Tibial artery (tissue), 4 donors: ENCODE measurements around the gene UBR3.

Source experiments
- DNase-seq, 2 donors: peaks; one replicate each; pipeline ENCODE4 v3.0.0-alpha.2; 2019
- H3K27ac ChIP-seq, 2 donors: fragments of 200-600 bp; sonication (generic) in 1 of 2; 1 replicate in 1 of 2; 2 replicates in 1 of 2; pipeline ENCODE4 v1.5.1; 2018 to 2019; ENCODE audit warnings: mild to moderate bottlenecking in 1 of 2
- H3K27me3 ChIP-seq, 2 donors: fragments of 200-600 bp; sonication (generic) in 1 of 2; one replicate each; pipeline versions ENCODE4 v1.5.1 to v1.6.0; 2016 to 2019
- H3K36me3 ChIP-seq, 3 donors: fragments of 200-600 bp; sonication (generic) in 2 of 3; one replicate each; pipeline ENCODE4 v1.5.1; 2016 to 2019; ENCODE audit warnings: mild to moderate bottlenecking in 2 of 3
- H3K4me1 ChIP-seq, 4 donors: fragments of 200-600 bp; sonication (generic) in 2 of 4; 1 replicate in 3 of 4; 2 replicates in 1 of 4; pipeline ENCODE4 v1.5.1; 2016 to 2019
- H3K4me3 ChIP-seq, 2 donors: fragments of 200-600 bp; sonication (generic) in 1 of 2; 1 replicate in 1 of 2; 2 replicates in 1 of 2; pipeline ENCODE4 v1.5.1; 2018 to 2019; ENCODE audit warnings: mild to moderate bottlenecking in 2 of 2
- H3K9me3 ChIP-seq, 3 donors: fragments of 200-600 bp; sonication (generic) in 1 of 3; one replicate each; pipeline ENCODE4 v1.5.1; 2016 to 2019
- CTCF ChIP-seq, 2 experiments: fragments of 200-600 bp in 1 of 2; fragments of 450-650 bp in 1 of 2; IDR thresholded peaks; one replicate each; pipeline ENCODE4 v1.5.1; 2017 to 2019; ENCODE audit warnings: antibody characterized with exemption in 2 of 2, mild to moderate bottlenecking in 1 of 2, moderate library complexity in 1 of 2
- intact Hi-C: fragments of 100-400 bp; cut with DNase I; formaldehyde crosslinking; loops from one replicate; pipeline ENCODE4 v1.15.0; 2023; ENCODE audit warnings: low total_unique reads

The UBR3 gene

DNA sequence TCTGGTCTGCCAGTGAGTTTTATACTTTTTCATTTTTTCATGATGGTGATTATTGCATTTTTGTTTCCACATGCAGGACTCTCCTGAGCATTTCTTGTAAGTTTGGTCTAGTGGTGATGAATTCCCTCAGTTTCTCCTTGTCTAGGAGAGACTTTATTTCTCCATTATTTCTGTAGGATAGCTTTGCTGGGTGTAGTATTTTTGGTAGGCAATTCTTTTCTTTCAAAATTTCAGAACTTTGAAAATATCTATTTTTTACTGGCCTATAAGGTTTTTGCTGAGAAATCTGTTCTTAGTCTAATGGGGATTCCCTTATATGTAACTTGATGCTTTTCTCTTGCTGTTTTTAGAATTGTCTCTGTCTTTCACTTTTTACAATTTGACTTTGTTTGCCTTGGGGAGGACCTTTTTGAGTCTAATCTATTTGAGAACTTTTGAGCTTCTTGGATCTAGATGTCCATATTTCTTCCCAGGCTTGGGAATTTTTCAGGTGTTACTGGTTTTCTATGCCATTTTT is 149.1 kb downstream of the UBR3 start:
- H3K27me3 ChIP-seq, result no peaks in the 10 kb centered on the region
- intact Hi-C loops, result no loop called here
- H3K4me1 ChIP-seq, result no peaks in the 10 kb centered on the region
- H3K36me3 ChIP-seq, result peaks cover 12 to 23% (median 19%) of the 10 kb centered on the region in 3 donors
- no peak overlapping the region for H3K27ac ChIP-seq
- TF ChIP-seq CTCF (IDR thresholded peaks at IDR 0.05), result no peak
- no peak overlapping the region for H3K4me3 ChIP-seq
- H3K9me3 ChIP-seq, result peaks cover 0 to 9% (median 5%) of the 10 kb centered on the region in 3 donors
- DNase-seq, result no peak

DNA sequence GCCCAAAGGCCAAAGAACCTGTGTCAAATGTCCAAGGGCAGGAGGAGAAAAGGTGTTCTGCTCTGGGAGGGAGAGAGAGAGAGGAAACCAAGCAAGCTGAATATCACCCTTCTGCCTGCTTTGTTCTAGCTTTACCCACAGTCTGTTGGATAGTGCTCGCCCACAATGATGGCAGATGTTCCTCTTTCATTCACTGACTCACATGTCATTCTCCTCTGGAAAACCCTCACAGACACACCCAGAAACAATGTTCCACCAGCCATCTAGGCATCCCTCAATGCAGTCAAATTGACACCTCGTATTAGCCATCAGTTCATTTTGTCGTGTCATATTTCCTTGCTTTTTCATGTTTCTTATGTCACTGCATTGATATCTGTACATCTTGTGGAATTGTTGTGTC is 150.3 kb downstream of the UBR3 start:
- H3K9me3 ChIP-seq, result peaks cover 0 to 9% (median 5%) of the 10 kb centered on the region in 3 donors
- no peak overlapping the region for H3K4me3 ChIP-seq
- TF ChIP-seq CTCF (IDR thresholded peaks at IDR 0.05), result no peak
- H3K27ac ChIP-seq, result no peak overlapping the region
- intact Hi-C loops, result no loop called here
- no peak for DNase-seq
- H3K36me3 ChIP-seq, result peaks cover 12 to 23% (median 19%) of the 10 kb centered on the region in 3 donors
- H3K27me3 ChIP-seq, result no peaks in the 10 kb centered on the region
- no peaks in the 10 kb centered on the region for H3K4me1 ChIP-seq

DNA sequence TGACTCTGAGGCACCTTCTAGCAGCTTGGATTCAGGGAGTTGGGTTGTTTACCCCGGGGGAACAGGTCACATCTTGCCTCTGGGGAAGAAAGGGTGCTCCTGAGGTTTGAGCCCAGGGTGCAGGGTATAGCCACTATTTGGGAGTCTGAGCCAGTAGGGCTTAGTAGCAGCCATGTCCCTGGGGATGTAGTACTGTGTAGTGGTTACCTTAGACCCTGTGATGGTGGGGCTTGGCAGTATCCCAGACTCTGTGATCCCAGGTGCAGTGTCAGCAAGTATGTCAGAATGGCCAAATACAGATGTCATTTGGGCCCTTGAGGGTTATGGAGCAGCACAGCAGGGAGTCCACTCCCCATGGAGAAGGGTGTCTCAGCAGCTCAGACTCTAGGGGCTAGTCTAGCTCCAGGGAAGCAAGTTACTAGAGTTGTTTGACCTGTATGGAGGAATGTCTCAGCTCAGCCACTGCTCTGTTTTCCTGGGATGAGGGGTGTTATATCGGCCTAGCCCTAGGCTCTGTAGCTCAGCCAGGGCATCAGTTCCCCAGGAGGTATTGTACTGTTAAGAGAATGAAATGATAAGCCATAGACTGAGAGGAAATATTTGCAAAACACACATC is 151.3 kb downstream of the UBR3 start:
- no peak overlapping the region for H3K27ac ChIP-seq
- DNase-seq, result no peak
- H3K36me3 ChIP-seq, result peaks cover 12 to 23% (median 19%) of the 10 kb centered on the region in 3 donors
- no peak for TF ChIP-seq CTCF (IDR thresholded peaks at IDR 0.05)
- H3K4me1 ChIP-seq, result no peaks in the 10 kb centered on the region
- no peaks in the 10 kb centered on the region for H3K27me3 ChIP-seq
- intact Hi-C loops, result no loop called here
- no peak overlapping the region for H3K4me3 ChIP-seq
- peaks cover 0 to 9% (median 5%) of the 10 kb centered on the region in 3 donors for H3K9me3 ChIP-seq

GRCh38 chr2:169979025-169979424 is 151.8 kb downstream of the UBR3 start:
- no peak for TF ChIP-seq CTCF (IDR thresholded peaks at IDR 0.05)
- H3K27me3 ChIP-seq, result no peaks in the 10 kb centered on the region
- no peaks in the 10 kb centered on the region for H3K4me1 ChIP-seq
- H3K4me3 ChIP-seq, result no peak overlapping the region
- intact Hi-C loops, result no loop called here
- no peak for DNase-seq
- peaks cover 0 to 9% (median 5%) of the 10 kb centered on the region in 3 donors for H3K9me3 ChIP-seq
- H3K36me3 ChIP-seq, result peaks cover 12 to 23% (median 19%) of the 10 kb centered on the region in 3 donors
- H3K27ac ChIP-seq, result no peak overlapping the region

GRCh38 chr2:169980001-169980400 is 152.7 kb downstream of the UBR3 start:
- H3K4me1 ChIP-seq, result no peaks in the 10 kb centered on the region
- peaks cover 0 to 9% (median 5%) of the 10 kb centered on the region in 3 donors for H3K9me3 ChIP-seq
- DNase-seq, result no peak
- no peak for TF ChIP-seq CTCF (IDR thresholded peaks at IDR 0.05)
- intact Hi-C loops, result no loop called here
- H3K36me3 ChIP-seq, result peaks cover 12 to 19% (median 19%) of the 10 kb centered on the region in 3 donors
- H3K27me3 ChIP-seq, result no peaks in the 10 kb centered on the region
- no peak overlapping the region for H3K27ac ChIP-seq
- H3K4me3 ChIP-seq, result no peak overlapping the region
